H9 (cell line): ENCODE measurements around the gene LMX1B. TPM values are rescaled to one million over a fixed set of nuclear protein-coding genes. Genes with fewer than 3 reads are reported as not detected.

ENCODE experiments used
- DNase-seq: peaks from one replicate; pipeline ENCODE4 v3.0.0-alpha.2; 2017
- H2AFZ ChIP-seq: one replicate; pipeline ENCODE4 v1.6.1; 2013; ENCODE audit warnings: mild to moderate bottlenecking, low read length, control low read depth, moderate library complexity
- H2AK5ac ChIP-seq: 2 replicates; pipeline ENCODE4 v1.6.1; 2013; ENCODE audit warnings: low read length, control low read depth, mixed read lengths; ENCODE audit not compliant: insufficient read length
- H2BK120ac ChIP-seq: one replicate; pipeline ENCODE4 v1.6.1; 2013; ENCODE audit warnings: low read depth, mild to moderate bottlenecking, low read length, control low read depth, inconsistent platforms; ENCODE audit not compliant: poor library complexity, severe bottlenecking
- H2BK12ac ChIP-seq: 2 replicates; pipeline ENCODE4 v1.6.1; 2013; ENCODE audit warnings: low read length, control low read depth, mixed read lengths, low read depth; ENCODE audit not compliant: insufficient read length
- H2BK15ac ChIP-seq: 2 replicates; pipeline ENCODE4 v1.6.1; 2013; ENCODE audit warnings: low read depth, low read length, control low read depth
- H2BK20ac ChIP-seq: one replicate; pipeline ENCODE4 v1.6.1; 2013; ENCODE audit warnings: low read depth, mild to moderate bottlenecking, low read length, control low read depth, inconsistent platforms; ENCODE audit not compliant: poor library complexity, severe bottlenecking
- H2BK5ac ChIP-seq: 2 replicates; pipeline ENCODE4 v1.6.1; 2013; ENCODE audit warnings: low read length, control low read depth, mixed read lengths; ENCODE audit not compliant: insufficient read length
- H3K14ac ChIP-seq: 2 replicates; pipeline ENCODE4 v1.6.1; 2013; ENCODE audit warnings: low read length, control low read depth; ENCODE audit not compliant: insufficient read depth
- H3K18ac ChIP-seq: 2 replicates; pipeline ENCODE4 v1.6.1; 2013; ENCODE audit warnings: low read depth, mild to moderate bottlenecking, mixed read lengths, low read length, control low read depth; ENCODE audit not compliant: insufficient read length
- H3K23ac ChIP-seq: 2 replicates; pipeline ENCODE4 v1.6.1; 2013; ENCODE audit warnings: low read length, control low read depth, mixed read lengths, low read depth; ENCODE audit not compliant: insufficient read length
- H3K23me2 ChIP-seq: 2 replicates; pipeline ENCODE4 v1.6.1; 2013; ENCODE audit warnings: low read depth, mild to moderate bottlenecking, mixed read lengths, low read length, control low read depth; ENCODE audit not compliant: insufficient read length, poor library complexity, severe bottlenecking
- H3K27ac ChIP-seq: 2 replicates; pipeline ENCODE4 v1.5.1; 2013; ENCODE audit warnings: low read length, control low read depth, mixed read lengths, low read depth; ENCODE audit not compliant: insufficient read length
- H3K27me3 ChIP-seq: 2 replicates; pipeline ENCODE4 v1.6.1; 2013; ENCODE audit warnings: low read length, control low read depth, inconsistent platforms; ENCODE audit not compliant: insufficient read depth
- H3K4ac ChIP-seq: 2 replicates; pipeline ENCODE4 v1.6.1; 2013; ENCODE audit warnings: low read depth, mild to moderate bottlenecking, control low read depth, inconsistent platforms, low read length, moderate library complexity
- H3K4me1 ChIP-seq: 2 replicates; pipeline ENCODE4 v1.6.1; 2013; ENCODE audit warnings: low read length, control low read depth, inconsistent platforms; ENCODE audit not compliant: insufficient read depth
- H3K4me2 ChIP-seq: 2 replicates; pipeline ENCODE4 v1.6.1; 2013; ENCODE audit warnings: low read length, control low read depth, mixed read lengths; ENCODE audit not compliant: insufficient read length, insufficient read depth
- H3K56ac ChIP-seq: 2 replicates; pipeline ENCODE4 v1.6.1; 2013; ENCODE audit warnings: low read depth, mild to moderate bottlenecking, mixed read lengths, low read length, control low read depth; ENCODE audit not compliant: insufficient read length
- H3K79me1 ChIP-seq: 2 replicates; pipeline ENCODE4 v1.6.1; 2013; ENCODE audit warnings: low read depth, mild to moderate bottlenecking, moderate library complexity, low read length, control low read depth, inconsistent platforms; ENCODE audit not compliant: insufficient read depth, poor library complexity, severe bottlenecking
- H3K79me2 ChIP-seq: 2 replicates; pipeline ENCODE4 v1.6.1; 2013; ENCODE audit warnings: low read length, control low read depth, inconsistent platforms; ENCODE audit not compliant: insufficient read depth
- H3K9ac ChIP-seq: 2 replicates; pipeline ENCODE4 v1.6.1; 2013; ENCODE audit warnings: low read length, control low read depth, mixed read lengths; ENCODE audit not compliant: insufficient read length; ENCODE audit errors: extremely low read depth
- H3K9me3 ChIP-seq: one replicate; pipeline ENCODE4 v1.6.1; 2013; ENCODE audit warnings: low read depth, low read length, inconsistent platforms; ENCODE audit not compliant: control insufficient read depth
- H3T11ph ChIP-seq: one replicate; pipeline ENCODE4 v1.6.1; 2013; ENCODE audit warnings: mild to moderate bottlenecking, low read length, control low read depth, inconsistent platforms
- H4K20me1 ChIP-seq: one replicate; pipeline ENCODE4 v1.6.1; 2013; ENCODE audit not compliant: control insufficient read depth, insufficient read length, insufficient read depth
- H4K5ac ChIP-seq: 2 replicates; pipeline ENCODE4 v1.6.1; 2013; ENCODE audit warnings: low read depth, mild to moderate bottlenecking, mixed read lengths, low read length, control low read depth; ENCODE audit not compliant: insufficient read length
- H4K8ac ChIP-seq: replicated peaks from 2 replicates; pipeline ENCODE4 v1.6.1; 2013; ENCODE audit warnings: low read length, control low read depth, mixed read lengths, low read depth; ENCODE audit not compliant: insufficient read length
- H4K91ac ChIP-seq: 2 replicates; pipeline ENCODE4 v1.6.1; 2013; ENCODE audit warnings: low read depth, mild to moderate bottlenecking, moderate library complexity, mixed read lengths, low read length, control low read depth; ENCODE audit not compliant: insufficient read length
- H3K27ac Mint-ChIP-seq, 3 experiments: 2 replicates in 2 of 3; 3 replicates in 1 of 3; pipeline ENCODE4 v1.8.0; 2020 to 2021; ENCODE audit warnings: mixed read lengths in 3 of 3, mild to moderate bottlenecking in 1 of 3, moderate library complexity in 1 of 3
- H3K27me3 Mint-ChIP-seq: 2 replicates; pipeline ENCODE4 v1.8.0; 2021; ENCODE audit warnings: low read depth, mild to moderate bottlenecking, moderate library complexity, mixed read lengths
- H3K36me3 Mint-ChIP-seq, 3 experiments: 2 replicates in 2 of 3; 3 replicates in 1 of 3; pipeline ENCODE4 v1.8.0; 2020 to 2021; ENCODE audit warnings: low read depth in 3 of 3, mixed read lengths in 3 of 3; ENCODE audit not compliant: insufficient read depth in 1 of 3
- H3K4me1 Mint-ChIP-seq, 2 experiments: 2 replicates each; pipeline ENCODE4 v1.8.0; 2020; ENCODE audit warnings: mixed read lengths in 2 of 2
- H3K4me3 Mint-ChIP-seq, 2 experiments: 2 replicates in 1 of 2; 3 replicates in 1 of 2; pipeline ENCODE4 v1.8.0; 2020 to 2021; ENCODE audit warnings: mild to moderate bottlenecking in 2 of 2, mixed read lengths in 2 of 2, moderate library complexity in 1 of 2
- H3K9me3 Mint-ChIP-seq, 2 experiments: 2 replicates in 1 of 2; 3 replicates in 1 of 2; pipeline ENCODE4 v1.8.0; 2020; ENCODE audit warnings: mild to moderate bottlenecking in 2 of 2, mixed read lengths in 2 of 2, moderate library complexity in 1 of 2
- CTCF ChIP-seq: fragments of 200-600 bp; sonication (generic); conservative IDR thresholded peaks from 3 replicates; pipeline ENCODE4 v1.8.0; 2021; ENCODE audit warnings: antibody characterized with exemption, mild to moderate bottlenecking
- WGBS: extraction: QIAGEN DNeasy Blood & Tissue Kit; methylation state at CpG from one replicate; pipeline ENCODE4 v1.1.7; 2013; ENCODE audit warnings: missing lambda C conversion rate, low lambda C conversion rate, mixed read lengths; ENCODE audit not compliant: insufficient read length; ENCODE audit errors: extremely low coverage; 5-methylcytosine and 5-hydroxymethylcytosine counted together
- total RNA-seq: library from RNA; stranded (reverse); gene quantifications from 2 replicates; pipeline ENCODE4 v1.2.1, GENCODE V29; 2021

LMX1B gene
- total RNA-seq, 1 experiment from 2014 or later: 0.85 TPM

- Histone ChIP-seq H3K27ac (no peak overlapping the region), H4K8ac (no peak overlapping the region), H3K79me1 (no peaks in the 10 kb centered on the region), H3K4me1 (peaks cover 8% of the 10 kb centered on the region; the same call in 1 of the 2 replicates), H4K5ac (no peak overlapping the region), H3T11ph (no peak overlapping the region), H3K14ac (no peak overlapping the region), H4K91ac (no peak overlapping the region), H3K56ac (no peak overlapping the region), H3K18ac (peak overlapping the region; percentile 21), H3K4ac (no peak overlapping the region), H2BK12ac (no peak overlapping the region), H4K20me1 (no peaks in the 10 kb centered on the region), H3K9me3 (no peaks in the 10 kb centered on the region), H2BK15ac (no peak overlapping the region), H2AK5ac (no peak overlapping the region), H2BK20ac (no peak overlapping the region), H2BK120ac (no peak overlapping the region), H3K4me2 (no peak overlapping the region), H3K9ac (no peak overlapping the region), H3K23ac (no peak overlapping the region), H2BK5ac (no peak overlapping the region), H3K23me2 (peaks cover 3% of the 10 kb centered on the region), H3K79me2 (no peaks in the 10 kb centered on the region), H2AFZ (no peak overlapping the region), H3K27me3 (no peaks in the 10 kb centered on the region)
- WGBS: no CpG with 5 or more reads among the region's 15 CpGs
- H3K4me3 Mint-ChIP-seq: no peak overlapping the region
- H3K27me3 Mint-ChIP-seq: peaks cover 47% of the 10 kb centered on the region
- H3K27ac Mint-ChIP-seq: peak overlapping the region in 1 of 3 experiments; percentile 61; a peak in 2 of 7 replicates
- H3K4me1 Mint-ChIP-seq: peaks cover 33 to 45% of the 10 kb centered on the region in 2 experiments
- no peaks in the 10 kb centered on the region for H3K36me3 Mint-ChIP-seq
- TF ChIP-seq CTCF: peak; percentile 76
- peak; percentile 97 for DNase-seq
- H3K9me3 Mint-ChIP-seq: no peaks in the 10 kb centered on the region
Measured at GRCh38 chr9:126661521-126662251, 48.0 kb downstream of the LMX1B start.
